Endothelial cell (in vitro differentiated cells): ENCODE data around the gene KREMEN1. TPM values are rescaled to one million over a fixed set of nuclear protein-coding genes. Genes with fewer than 3 reads are reported as not detected.

Experiments used
- DNase-seq: peaks from one replicate; pipeline ENCODE4 v3.0.0; 2021; ENCODE audit warnings: low spot score
- H3K27ac Mint-ChIP-seq: one replicate; pipeline ENCODE4 v1.8.0; 2021; ENCODE audit warnings: mixed read lengths, inconsistent platforms; ENCODE audit not compliant: unreplicated experiment
- H3K27me3 Mint-ChIP-seq: one replicate; pipeline ENCODE4 v1.8.0; 2021; ENCODE audit warnings: mild to moderate bottlenecking, moderate library complexity, mixed read lengths, inconsistent platforms; ENCODE audit not compliant: unreplicated experiment
- H3K36me3 Mint-ChIP-seq: one replicate; pipeline ENCODE4 v1.8.0; 2021; ENCODE audit warnings: mild to moderate bottlenecking, low read depth, mixed read lengths, inconsistent platforms; ENCODE audit not compliant: unreplicated experiment
- H3K4me1 Mint-ChIP-seq: one replicate; pipeline ENCODE4 v1.8.0; 2021; ENCODE audit warnings: mild to moderate bottlenecking, mixed read lengths, inconsistent platforms; ENCODE audit not compliant: unreplicated experiment
- H3K4me3 Mint-ChIP-seq: one replicate; pipeline ENCODE4 v1.8.0; 2021; ENCODE audit warnings: mild to moderate bottlenecking, mixed read lengths, inconsistent platforms; ENCODE audit not compliant: unreplicated experiment
- H3K9me3 Mint-ChIP-seq: one replicate; pipeline ENCODE4 v1.8.0; 2021; ENCODE audit warnings: mixed read lengths, inconsistent platforms; ENCODE audit not compliant: unreplicated experiment
- total RNA-seq: library from RNA; stranded (reverse); fragmentation: NEBNext Ultra II Directional; extraction: Animal tissue kit (Norgen Biotek cat#: 25700); gene quantifications from one replicate; pipeline ENCODE4 v1.2.1, GENCODE V29; 2021; ENCODE audit not compliant: unreplicated experiment
- TF ChIP-seq, protein P1 (sequence below): fragments of 200-600 bp; sonication (generic); IDR thresholded peaks from one replicate; pipeline ENCODE4 v1.5.0; 2021; ENCODE audit warnings: antibody characterized with exemption; ENCODE audit not compliant: unreplicated experiment

The KREMEN1 gene
- total RNA-seq, 1 donor from 2014 or later = 3.1 TPM

- H3K27me3 Mint-ChIP-seq = peaks cover 2% of the 10 kb centered on the region
- peaks cover 5% of the 10 kb centered on the region for H3K9me3 Mint-ChIP-seq
- no peak for DNase-seq
- TF ChIP-seq, protein P1, sequence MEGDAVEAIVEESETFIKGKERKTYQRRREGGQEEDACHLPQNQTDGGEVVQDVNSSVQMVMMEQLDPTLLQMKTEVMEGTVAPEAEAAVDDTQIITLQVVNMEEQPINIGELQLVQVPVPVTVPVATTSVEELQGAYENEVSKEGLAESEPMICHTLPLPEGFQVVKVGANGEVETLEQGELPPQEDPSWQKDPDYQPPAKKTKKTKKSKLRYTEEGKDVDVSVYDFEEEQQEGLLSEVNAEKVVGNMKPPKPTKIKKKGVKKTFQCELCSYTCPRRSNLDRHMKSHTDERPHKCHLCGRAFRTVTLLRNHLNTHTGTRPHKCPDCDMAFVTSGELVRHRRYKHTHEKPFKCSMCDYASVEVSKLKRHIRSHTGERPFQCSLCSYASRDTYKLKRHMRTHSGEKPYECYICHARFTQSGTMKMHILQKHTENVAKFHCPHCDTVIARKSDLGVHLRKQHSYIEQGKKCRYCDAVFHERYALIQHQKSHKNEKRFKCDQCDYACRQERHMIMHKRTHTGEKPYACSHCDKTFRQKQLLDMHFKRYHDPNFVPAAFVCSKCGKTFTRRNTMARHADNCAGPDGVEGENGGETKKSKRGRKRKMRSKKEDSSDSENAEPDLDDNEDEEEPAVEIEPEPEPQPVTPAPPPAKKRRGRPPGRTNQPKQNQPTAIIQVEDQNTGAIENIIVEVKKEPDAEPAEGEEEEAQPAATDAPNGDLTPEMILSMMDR = no peak
- peaks cover 3% of the 10 kb centered on the region for H3K4me1 Mint-ChIP-seq
- H3K36me3 Mint-ChIP-seq = peaks cover 10% of the 10 kb centered on the region
- no peak overlapping the region for H3K27ac Mint-ChIP-seq
- no peak overlapping the region for H3K4me3 Mint-ChIP-seq
These were observed 48.3 kb downstream of the KREMEN1 start for GRCh38 chr22:29121124-29121523.

- Mint-ChIP-seq H3K4me1 (peaks cover 3% of the 10 kb centered on the region), H3K27ac (no peak overlapping the region), H3K36me3 (peaks cover 14% of the 10 kb centered on the region), H3K9me3 (peaks cover 5% of the 10 kb centered on the region), H3K27me3 (peaks cover 2% of the 10 kb centered on the region), H3K4me3 (no peak overlapping the region)
- DNase-seq = no peak
- TF ChIP-seq, protein P1 = no peak
These were observed 49.2 kb downstream of the KREMEN1 start for GRCh38 chr22:29122041-29122440.

GRCh38 chr22:29124777-29125442 is 52.1 kb downstream of the KREMEN1 start:
- Mint-ChIP-seq H3K36me3 (peaks cover 4% of the 10 kb centered on the region), H3K9me3 (peaks cover 1% of the 10 kb centered on the region), H3K27me3 (no peaks in the 10 kb centered on the region), H3K4me1 (peaks cover 3% of the 10 kb centered on the region), H3K27ac (no peak overlapping the region), H3K4me3 (no peak overlapping the region)
- TF ChIP-seq, protein P1 = no peak
- DNase-seq = no peak

GRCh38 chr22:29125443-29125778 is 52.6 kb downstream of the KREMEN1 start:
- H3K4me1 Mint-ChIP-seq = peaks cover 3% of the 10 kb centered on the region
- no peak overlapping the region for H3K4me3 Mint-ChIP-seq
- no peak for DNase-seq
- H3K9me3 Mint-ChIP-seq = no peaks in the 10 kb centered on the region
- TF ChIP-seq, protein P1 = no peak
- H3K36me3 Mint-ChIP-seq = peaks cover 4% of the 10 kb centered on the region
- no peak overlapping the region for H3K27ac Mint-ChIP-seq
- H3K27me3 Mint-ChIP-seq = no peaks in the 10 kb centered on the region

GRCh38 chr22:29125844-29126243 is 53.0 kb downstream of the KREMEN1 start:
- Mint-ChIP-seq H3K27me3 (no peaks in the 10 kb centered on the region), H3K9me3 (no peaks in the 10 kb centered on the region)
- no peak for DNase-seq

More at GRCh38 chr22:29125844-29126243, 53.0 kb downstream of the KREMEN1 start:
- TF ChIP-seq, protein P1 = no peak
- H3K36me3 Mint-ChIP-seq = peaks cover 4% of the 10 kb centered on the region
- no peak overlapping the region for H3K27ac Mint-ChIP-seq
- H3K4me3 Mint-ChIP-seq = no peak overlapping the region
- H3K4me1 Mint-ChIP-seq = peaks cover 3% of the 10 kb centered on the region
